Cerebellar nuclear complex (tissue), 1 donor: ENCODE results near the gene AMACR.

Experiments used
- DNase-seq, 2 experiments: peaks; one replicate each; lab custom pipeline; 2025; lab: John Stamatoyannopoulos, UW

Gene AMACR

DNA sequence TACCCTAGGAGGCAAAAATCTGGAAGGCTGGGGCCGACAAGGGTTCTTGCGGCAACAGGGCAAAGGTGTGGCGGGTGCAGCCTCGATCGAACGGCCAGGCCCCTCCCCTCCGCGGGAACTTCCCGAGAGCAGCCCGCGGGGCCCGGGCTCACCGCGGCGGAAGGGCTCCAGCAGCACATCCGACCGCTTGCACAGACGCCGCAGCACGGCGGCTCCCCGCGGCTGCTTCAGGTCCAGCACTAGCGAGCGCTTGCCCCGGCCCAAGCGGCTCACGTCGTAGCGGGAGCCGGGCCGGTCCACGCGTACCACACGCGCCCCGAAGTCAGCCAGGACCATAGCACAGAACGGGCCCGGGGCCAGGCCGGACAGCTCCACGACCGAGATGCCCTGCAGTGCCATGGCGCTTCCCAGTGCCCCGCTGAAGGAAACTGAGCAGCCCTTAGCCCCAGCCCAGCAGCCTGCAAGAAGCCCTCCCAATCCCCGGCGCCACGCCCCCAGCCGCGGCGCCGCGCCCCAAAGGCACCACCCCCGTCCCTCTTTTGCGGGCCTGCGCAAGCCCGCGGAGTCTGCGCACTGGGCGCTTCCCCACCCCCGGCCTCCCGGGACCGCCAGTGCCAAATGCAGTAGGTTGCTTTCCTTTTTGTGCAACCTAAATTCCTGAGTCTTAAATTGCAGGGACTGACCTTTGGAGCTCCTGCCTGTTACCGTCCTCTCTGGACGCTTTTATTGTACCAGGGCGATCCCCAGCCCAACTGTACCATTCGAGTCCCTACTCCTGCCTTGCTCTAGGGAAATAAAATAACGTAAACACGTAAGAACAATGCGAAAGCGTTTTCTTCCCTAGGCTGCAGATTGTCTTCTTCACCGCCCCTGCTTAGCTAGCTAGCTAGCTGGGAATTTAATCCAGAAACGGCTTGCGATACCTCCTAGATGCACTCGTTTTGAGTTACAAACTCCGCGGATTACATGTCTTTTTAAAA is at the start of gene AMACR:
Gene AMACR, minus strand, starts transcription at position 430 of the 980 bp plus-strand sequence. Its CDS starts 31 bp downstream, at position 399.
- peak; percentile 11 to 83 for DNase-seq

DNA sequence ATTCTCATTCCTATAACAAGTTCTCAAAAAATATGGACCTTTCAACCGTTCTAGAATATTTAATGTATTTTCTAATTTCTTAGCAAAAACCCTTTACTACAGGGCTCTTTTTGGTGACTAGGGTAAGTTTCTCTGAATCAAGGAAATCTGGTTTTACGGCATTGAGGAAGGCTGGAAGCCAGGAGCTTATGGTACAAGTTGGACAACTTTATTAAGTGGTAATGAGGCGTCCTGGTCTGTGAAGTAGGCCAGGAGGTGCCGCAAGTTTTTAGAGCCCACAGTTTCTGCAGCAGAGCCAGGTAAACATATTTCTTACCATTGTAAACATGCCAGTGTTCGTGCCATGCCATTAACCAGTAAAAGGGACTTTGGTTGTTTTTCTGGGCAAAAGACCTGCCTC is 49.7 kb upstream of the AMACR start:
- DNase-seq, result no peak

DNA sequence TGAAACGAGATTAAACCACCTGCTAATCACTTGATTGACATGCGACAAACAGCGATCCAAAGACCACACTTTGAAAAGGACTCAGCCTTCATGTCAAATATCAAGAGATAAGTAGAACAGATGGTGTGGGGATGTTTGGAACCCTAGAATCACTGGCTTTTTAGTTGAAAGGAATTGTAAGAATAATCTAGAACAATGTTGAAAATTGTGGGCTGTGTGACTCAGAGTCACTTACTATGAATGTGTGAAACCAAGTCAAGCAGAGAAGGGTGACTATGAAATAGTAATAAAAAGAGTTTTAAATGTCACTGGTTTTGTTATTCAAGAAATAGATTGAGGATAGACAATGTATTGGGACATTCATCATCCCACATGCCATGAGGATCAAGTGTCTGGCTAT is 49.3 kb upstream of the AMACR start:
- DNase-seq, result no peak

DNA sequence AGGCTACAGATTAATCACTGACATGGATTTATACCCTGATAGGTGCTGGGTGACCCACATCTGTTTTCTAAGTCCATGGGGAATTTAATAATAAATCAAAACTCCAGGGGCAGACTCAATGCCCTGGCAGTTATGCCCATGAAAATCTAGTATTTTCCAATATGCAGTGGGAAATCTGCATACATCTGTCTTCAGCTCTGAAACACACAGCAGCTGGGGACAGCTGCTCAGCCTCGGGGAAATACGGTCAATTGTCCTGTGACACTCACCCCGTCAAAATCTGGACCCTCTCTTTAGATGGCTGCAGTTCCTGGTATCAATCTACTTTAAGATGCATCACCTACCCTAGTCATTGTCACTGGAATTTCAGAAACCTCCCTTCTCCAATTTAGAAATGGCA is 47.8 kb upstream of the AMACR start:
- no peak for DNase-seq

DNA sequence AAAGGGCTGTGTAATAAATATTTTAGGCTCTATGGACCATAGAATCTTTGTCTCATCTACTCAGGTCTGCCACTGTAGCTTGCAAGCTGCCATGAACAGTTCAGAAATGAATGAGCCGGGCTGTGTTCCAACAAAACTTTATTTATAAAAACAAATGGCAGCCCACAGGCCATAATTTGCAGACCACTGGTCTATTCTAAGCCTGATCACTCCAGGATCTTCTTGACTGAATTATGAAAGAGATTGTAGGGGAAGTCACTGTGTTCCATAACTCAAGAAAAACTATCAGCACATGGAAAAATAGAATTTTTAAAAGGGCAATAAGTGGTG is 46.5 kb upstream of the AMACR start:
- no peak for DNase-seq

DNA sequence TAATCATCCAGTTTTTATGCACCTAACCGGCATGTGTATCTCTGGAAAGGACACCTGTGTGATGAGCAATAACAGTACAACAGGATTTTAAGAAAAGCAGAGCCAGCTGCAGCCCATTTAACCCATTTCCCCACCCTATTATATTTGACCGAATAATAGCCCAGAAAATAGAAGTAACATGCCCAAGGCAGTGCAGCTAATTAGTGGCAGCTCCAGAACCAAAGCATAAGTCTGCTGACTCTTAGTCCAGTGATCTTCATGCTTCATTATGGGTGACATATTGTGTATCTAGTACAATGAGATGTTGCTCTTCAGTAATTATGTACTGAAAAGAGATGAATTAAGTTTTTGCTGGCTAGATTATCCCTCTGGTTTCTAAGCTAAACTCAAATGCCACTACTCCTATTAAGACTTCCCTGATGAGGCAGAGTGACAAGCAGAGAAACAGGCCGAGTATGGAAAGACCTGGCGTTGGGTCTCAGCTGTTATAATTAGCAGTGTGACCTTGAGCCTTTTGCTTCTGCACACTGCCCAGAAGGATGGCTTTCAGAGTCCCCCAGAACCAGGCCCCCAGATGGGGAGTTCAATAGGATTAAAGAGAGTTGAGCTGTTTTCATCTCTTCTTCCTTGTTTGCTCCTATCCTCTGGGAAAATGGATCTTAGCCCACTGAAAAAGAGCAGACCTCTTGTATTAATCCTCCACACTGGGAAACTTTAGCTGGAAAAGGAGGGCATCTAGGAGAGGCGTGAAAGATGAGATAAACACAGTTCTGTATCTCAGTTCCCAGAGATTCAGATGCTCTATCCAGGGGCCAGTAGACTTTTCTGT is 45.9 kb upstream of the AMACR start:
- no peak for DNase-seq

DNA sequence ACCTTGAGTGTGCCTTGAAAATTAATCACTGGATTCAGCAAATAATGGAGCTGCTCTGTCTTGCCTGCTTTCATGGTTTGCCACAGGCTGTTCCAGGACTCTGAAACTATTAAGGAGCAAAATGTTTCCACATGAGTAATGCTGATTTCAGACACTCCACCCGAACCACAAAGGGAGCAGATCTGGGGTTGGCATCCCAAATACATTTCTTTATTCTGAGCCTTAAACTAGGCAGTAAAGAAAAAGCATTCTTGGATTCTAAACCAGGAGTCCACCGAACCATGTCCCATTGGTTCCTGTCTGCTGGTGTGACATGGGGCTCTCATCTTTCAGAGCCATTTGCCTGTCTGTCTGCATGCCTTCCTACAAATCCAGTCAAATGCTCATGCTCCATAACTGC is 45.3 kb upstream of the AMACR start:
- no peak for DNase-seq

DNA sequence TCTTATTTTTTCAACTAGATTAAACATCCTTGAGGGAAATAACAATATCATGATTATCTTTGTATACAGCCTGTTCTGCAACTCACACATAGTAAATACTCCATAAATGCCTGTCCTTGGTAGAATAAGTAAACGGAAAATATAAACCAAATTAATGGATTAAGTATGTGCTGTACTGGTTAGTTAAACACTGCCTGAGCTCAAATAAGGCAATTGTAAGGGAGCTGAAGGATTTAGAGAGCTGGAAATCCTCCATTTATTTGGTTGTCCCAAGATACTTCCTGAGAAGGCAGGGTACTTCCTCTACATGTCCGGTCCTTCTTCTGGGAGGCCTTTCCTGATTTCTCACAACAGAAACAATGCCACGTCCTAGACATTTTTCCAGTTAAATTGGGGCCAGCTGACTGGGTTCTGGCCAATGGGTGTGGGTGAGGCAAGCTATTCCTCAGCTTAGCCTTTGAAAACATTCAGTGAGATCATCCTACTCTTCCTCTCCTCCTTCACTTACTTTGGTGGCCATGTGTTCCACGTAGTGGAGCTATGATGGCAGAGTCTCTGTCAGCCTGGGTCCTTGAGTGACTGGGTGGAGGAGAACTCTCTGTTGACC is 43.6 kb upstream of the AMACR start:
- DNase-seq, result no peak

DNA sequence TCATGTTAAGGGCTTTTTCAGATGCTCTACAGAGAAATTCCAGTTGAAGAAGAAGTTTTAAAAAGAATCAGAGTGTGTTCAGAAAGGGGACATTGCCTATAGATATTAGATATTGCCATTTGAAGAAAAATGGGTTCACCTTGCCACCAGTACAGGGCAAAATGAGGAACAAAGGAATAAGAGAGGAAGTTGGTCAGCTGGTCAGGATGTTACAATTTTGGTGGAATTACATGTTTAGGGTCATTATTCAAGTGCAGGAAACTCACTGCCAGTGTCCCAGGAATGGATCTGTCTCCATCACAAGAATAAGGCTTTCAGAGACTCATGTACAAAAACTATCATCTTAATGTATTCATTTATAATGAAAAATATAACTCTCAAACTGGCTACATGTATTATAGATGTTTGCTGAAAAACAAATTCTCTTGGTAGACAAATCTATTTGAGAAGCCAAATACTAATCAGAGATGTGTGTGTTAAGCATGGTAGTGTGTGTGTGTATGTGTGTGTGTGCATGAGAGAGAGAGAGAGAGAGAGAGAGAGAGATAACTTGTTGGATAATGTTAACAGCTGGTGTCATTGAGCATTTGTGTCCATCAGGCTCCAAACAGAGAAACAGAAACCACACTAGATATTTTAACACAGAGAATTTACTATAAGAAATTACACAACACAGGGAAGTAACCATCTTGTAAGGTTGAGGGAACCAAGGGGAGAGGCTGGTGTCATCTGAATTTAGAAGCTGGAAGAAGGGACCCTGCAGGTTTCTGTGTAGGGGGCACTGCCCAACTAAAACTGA is 40.1 kb upstream of the AMACR start:
- no peak for DNase-seq

DNA sequence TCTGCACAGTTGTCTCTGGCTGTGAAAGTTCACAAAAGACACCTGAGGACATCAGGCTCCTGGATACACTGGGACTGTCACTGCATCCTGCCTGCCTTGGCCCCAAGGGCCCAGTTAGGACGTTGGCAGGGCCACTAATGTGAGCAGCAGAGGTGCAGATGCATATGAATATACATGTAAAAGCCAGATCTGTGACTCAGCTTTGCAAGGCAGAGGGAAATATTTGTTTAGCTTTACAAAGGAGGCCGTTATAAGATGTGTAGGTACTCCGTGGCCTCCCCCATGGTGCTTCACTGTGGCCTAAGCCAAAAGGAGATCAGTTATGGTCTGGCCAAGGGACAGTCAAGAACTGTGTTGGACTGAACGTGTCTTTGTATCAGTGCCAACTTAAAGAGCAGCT is 39.3 kb upstream of the AMACR start:
- DNase-seq, result no peak

DNA sequence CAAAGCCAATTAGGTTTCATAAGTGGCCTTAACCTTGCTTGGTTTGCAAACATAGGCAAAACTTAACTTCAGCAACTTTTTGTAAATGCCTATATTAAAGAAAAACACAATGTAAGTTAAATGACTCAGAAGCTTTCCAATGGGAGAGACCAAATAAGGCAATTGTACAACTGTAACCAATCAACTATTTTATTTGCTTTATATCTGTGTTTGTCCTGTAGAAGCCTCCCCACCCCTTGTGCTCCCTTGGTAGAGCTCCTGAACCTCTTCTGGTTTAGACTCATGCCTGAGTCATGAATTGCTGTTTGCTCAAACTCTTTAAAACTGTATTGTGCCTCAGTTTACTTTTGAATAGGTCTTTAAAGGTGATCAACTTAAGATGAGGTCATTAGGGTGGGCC is 38.1 kb upstream of the AMACR start:
- DNase-seq, result no peak

DNA sequence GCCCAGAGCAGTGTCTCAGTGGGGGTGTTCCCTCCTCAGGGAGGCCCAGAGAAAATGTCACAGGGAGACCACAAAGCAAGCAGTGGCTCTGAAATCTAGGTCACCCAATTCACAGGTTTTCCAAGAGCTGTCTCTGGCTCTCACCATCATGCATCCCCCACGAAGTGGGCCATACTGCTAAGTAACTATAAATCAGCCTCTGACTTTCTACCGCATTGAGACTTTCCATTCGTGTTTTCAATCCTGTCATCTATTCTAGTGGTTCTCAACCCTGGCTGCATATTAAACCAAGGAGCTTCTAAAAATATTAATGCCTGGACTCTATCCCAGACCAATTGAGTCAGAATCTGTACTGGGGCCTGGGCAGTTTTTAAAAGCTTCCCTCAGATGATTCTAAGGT is 37.2 kb upstream of the AMACR start:
- no peak for DNase-seq

DNA sequence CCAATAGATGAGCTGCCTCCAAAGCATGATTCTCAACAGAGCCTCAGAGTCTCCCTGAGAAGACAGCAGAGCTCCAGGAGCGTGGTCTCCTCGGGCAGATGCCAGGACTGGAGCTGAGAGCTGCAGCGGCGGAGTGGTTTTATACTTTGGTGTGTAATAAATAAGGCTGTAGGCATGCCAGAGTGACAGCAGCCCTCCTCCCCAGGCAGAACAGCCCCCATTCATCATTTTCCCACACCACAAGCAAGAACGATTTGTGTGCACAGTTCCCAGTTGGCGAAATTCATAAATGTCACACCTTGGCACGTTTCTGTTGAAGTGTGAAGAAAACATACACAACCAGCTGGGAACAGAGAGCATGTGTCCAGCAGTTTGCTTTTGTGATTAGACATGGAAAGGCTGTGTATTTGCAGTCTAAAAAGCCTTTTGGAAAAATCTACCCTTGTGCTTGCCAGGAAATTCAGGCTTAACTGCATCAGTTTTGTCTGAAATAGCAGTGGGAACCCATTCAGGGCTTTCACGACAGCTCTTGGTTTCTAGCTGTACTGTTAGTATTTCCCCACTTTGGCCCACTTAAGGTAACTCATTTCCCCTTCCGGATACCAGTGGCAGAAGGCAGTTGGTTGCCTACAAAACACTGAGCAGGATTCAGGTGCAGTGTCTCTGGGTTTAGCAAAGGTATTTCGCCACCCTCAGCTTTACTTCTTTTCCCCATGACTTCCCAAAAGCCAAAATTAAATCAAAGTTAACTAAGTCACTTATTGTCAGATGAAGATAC is 35.4 kb upstream of the AMACR start, which contains the start of gene C1QTNF3:
Gene C1QTNF3, minus strand, starts transcription at position 115 of the 778 bp plus-strand sequence. Its CDS starts 88 bp downstream, at position 27.
- DNase-seq, result no peak

DNA sequence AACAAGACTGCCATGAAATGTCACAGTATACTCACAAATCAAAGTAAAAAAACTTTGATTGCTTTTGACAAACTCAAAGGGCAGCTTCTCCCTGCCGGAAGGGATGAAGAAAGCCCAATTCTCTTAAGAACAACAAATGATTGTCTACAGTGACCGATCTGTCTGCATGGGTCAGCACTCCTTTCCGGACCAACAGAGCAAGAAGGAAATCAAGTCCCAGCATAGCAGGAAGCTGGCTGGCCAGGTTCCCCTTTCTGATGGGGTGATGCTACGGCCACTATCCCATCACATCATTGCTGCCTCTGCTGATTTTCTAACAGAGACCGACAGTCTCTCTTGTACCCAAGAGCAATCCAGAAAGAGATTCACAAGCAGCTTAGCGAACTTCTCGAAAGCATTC is 34.5 kb upstream of the AMACR start:
- DNase-seq, result no peak

DNA sequence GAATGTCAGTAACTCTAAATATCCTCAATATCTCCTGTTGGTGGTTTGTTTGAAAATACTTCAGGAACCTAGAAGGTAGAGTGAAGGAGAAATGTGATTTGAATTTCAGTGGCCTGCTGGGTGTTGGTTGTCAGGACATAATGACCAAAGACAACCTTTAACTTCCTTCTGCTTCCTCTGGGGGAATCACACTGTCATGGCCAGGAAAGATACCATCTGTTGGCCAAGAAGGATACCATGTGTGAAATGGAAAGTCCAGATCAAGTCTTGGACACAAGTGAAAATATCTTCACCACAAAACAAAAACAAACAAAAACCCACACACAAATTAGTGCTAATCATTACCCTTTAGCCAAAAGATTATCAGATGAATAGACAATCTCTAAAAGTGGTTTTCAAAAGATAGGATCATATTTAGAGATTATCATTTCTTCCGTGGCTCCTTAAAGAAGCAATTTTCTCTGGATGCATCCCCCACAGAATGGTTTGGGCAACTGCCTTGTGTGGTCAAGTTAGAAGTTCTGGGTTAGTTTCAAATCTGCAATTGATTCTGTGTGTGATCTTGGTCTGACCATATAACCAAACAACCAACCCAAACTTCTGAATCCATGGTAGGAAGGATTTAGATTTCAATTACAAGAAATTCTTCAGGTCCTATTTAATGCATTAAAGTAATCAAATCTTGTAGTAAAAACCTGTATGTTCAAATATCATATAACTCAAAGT is 33.6 kb upstream of the AMACR start:
- DNase-seq, result no peak

DNA sequence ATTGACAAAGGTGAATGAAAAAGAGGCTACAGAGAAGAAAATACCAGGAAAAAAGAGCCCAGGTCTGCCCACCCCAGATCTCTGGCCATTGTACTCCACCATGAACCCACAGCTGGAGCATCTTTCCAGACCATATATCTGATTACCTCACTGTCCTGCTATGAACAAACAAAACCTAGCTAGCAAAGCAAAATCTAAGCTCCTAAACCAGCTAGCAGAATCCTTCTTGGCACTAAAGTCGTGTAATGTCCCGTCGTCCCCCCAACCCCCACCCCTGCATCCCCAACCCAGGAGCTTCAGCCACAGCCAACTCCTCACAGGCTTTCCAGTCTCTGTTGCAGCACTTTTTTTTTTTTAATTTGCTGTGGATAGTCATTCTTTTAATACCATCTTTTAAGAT is 32.6 kb upstream of the AMACR start:
- no peak for DNase-seq

DNA sequence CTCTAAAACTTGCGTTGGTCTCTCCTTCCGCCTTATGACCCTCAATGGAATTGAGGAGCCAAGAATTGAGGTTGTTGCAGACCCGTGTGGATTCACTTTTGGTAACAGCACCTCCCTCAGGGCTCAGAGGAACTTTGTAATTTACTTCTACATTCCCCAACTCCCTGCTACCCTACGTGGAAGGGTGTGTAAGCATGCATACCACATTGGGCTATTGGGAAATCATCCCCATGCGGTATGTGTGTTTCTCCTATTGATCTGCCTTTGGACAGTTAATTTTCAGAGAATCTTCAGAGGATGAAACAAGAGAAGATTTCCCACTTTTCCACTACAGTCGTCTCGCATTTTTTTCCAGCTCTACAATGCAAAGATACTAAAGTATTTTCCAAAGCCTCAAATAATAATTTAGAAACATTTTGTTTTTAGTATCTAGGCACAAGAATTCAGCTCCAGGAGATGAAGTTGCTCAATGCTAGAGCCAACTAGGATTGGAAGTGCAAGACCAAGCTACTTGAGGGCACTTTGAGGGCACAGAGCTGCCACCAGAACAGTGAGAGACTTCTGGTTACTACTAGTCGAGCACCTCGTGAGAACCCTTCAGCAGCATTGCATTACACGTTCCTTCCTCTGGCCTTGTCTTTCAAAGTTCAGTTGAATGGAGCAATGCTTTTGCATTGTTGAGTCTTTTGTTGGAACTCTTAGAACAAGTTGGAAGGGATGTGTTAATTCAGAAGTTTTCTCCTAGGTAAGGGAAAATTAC is 31.7 kb upstream of the AMACR start:
- no peak for DNase-seq

DNA sequence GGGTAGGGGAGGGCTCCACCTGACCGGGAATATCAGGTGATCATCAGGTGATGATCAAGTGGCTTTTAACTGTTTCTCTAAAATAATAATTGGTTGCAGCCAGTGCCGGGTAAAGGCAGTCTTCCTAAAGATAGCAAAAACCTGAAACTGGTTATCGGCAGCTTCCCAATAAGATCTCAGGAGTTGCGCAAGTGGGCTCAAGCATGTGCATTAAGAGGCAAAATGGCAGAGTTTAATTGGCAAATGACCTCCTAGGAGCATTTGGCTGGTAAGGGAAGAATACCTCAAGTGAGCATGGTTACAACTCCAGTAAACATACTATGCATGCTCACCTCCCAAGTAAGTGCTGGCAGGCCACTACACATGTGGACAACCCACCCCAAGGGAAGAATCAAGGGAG is 31.0 kb upstream of the AMACR start:
- DNase-seq, result no peak

DNA sequence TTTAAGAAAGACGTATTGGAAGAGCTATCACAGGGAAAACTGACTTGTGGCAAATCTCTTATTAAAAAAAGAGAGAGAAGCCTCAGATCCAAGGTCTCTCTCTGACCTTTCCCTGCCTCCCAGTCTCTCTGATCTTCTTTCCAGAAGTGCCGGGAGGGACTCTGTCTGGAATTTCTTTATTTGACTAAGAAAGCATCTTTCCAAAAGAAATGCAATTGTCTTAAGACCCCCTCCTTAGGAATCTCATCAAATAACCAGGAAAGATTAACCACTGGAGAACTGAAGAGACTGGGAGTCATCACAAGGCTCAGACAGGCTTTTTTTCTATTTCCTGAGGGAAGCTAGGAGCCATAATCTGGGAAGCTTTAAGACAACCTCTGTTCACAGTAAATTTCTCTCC is 30.5 kb upstream of the AMACR start:
- no peak for DNase-seq
